Neural cell (in vitro differentiated cells): Measurements from ENCODE around the gene SARS1. TPM values are rescaled to one million over a fixed set of nuclear protein-coding genes. Genes with fewer than 3 reads are reported as not detected.

Experiments used
- H2AFZ ChIP-seq: fragments of 200-600, 300-800 bp; sonication (generic), shearing (Covaris generic); 2 replicates; pipeline ENCODE4 v1.6.0; 2014; ENCODE audit warnings: low read depth, mild to moderate bottlenecking, antibody characterized with exemption, low read length, moderate library complexity
- H3F3A ChIP-seq: fragments of 200-600 bp; shearing (Covaris generic); 2 replicates; pipeline ENCODE4 v1.6.1; 2016; ENCODE audit warnings: mild to moderate bottlenecking, moderate library complexity, mixed read lengths, antibody characterized with exemption, low read length; ENCODE audit not compliant: insufficient read depth, poor library complexity, severe bottlenecking
- H3K27ac ChIP-seq: fragments of 200-600, 300-800 bp; sonication (generic), shearing (Covaris generic); 2 replicates; pipeline ENCODE4 v1.5.1; 2014; ENCODE audit warnings: mild to moderate bottlenecking, low read length, moderate library complexity
- H3K27me3 ChIP-seq: fragments of 300-800, 200-600 bp; sonication (generic), shearing (Covaris generic); 2 replicates; pipeline ENCODE4 v1.6.0; 2014; ENCODE audit warnings: mild to moderate bottlenecking, low read depth, low read length, moderate library complexity; ENCODE audit not compliant: insufficient read depth
- H3K36me3 ChIP-seq: fragments of 300-800, 200-600 bp; sonication (generic), shearing (Covaris generic); 2 replicates; pipeline ENCODE4 v1.5.1; 2014; ENCODE audit warnings: mild to moderate bottlenecking, antibody characterized with exemption, low read length, moderate library complexity; ENCODE audit not compliant: insufficient read depth
- H3K4me2 ChIP-seq: fragments of 300-800, 200-600 bp; sonication (generic), shearing (Covaris generic); 2 replicates; pipeline ENCODE4 v1.6.0; 2014; ENCODE audit warnings: mild to moderate bottlenecking, low read length
- H3K4me3 ChIP-seq: fragments of 300-800, 200-600 bp; sonication (generic), shearing (Covaris generic); 2 replicates; pipeline ENCODE4 v1.5.1; 2014; ENCODE audit warnings: mild to moderate bottlenecking, low read length, moderate library complexity
- H3K79me2 ChIP-seq: fragments of 200-600 bp; shearing (Covaris generic); replicated peaks from 2 replicates; pipeline ENCODE4 v1.6.0; 2014; ENCODE audit warnings: mild to moderate bottlenecking, low read length, moderate library complexity; ENCODE audit not compliant: insufficient read depth
- H3K9ac ChIP-seq: fragments of 300-800, 200-600 bp; sonication (generic), shearing (Covaris generic); 2 replicates; pipeline ENCODE4 v1.6.1; 2016; ENCODE audit warnings: mild to moderate bottlenecking, low read length, mixed read lengths
- H3K9me2 ChIP-seq: fragments of 200-600 bp; shearing (Covaris generic); 2 replicates; pipeline ENCODE4 v1.6.1; 2016; ENCODE audit warnings: mild to moderate bottlenecking, low read length, mixed read lengths; ENCODE audit not compliant: insufficient read depth
- H3K9me3 ChIP-seq: fragments of 200-600, 300-800 bp; sonication (generic), shearing (Covaris generic); 2 replicates; pipeline ENCODE4 v1.6.1; 2016; ENCODE audit warnings: mild to moderate bottlenecking, mixed run types, low read length, moderate library complexity, mixed read lengths
- H4K20me1 ChIP-seq: fragments of 200-600 bp; shearing (Covaris generic); 2 replicates; pipeline ENCODE4 v1.6.1; 2016; ENCODE audit warnings: mild to moderate bottlenecking, mixed run types; ENCODE audit not compliant: insufficient read depth
- CTCF ChIP-seq: fragments of 450-650 bp; IDR thresholded peaks from 2 replicates; pipeline ENCODE4 v1.5.1; 2014; ENCODE audit warnings: antibody characterized with exemption, mild to moderate bottlenecking, moderate library complexity; ENCODE audit not compliant: poor library complexity, severe bottlenecking
- EP300 ChIP-seq: fragments of 450-650 bp; conservative IDR thresholded peaks from 2 replicates; pipeline ENCODE4 v1.6.1; 2014; ENCODE audit warnings: antibody characterized with exemption, mild to moderate bottlenecking, moderate library complexity; ENCODE audit not compliant: poor library complexity, severe bottlenecking
- EZH2 ChIP-seq: fragments of 200-600, 300-800 bp; shearing (Covaris generic), sonication (generic); IDR thresholded peaks from 2 replicates; pipeline ENCODE4 v1.6.1; 2014; ENCODE audit warnings: antibody characterized with exemption, low read length, borderline replicate concordance, mild to moderate bottlenecking; ENCODE audit not compliant: insufficient read depth, poor library complexity, severe bottlenecking
- POLR2AphosphoS5 ChIP-seq: IDR thresholded peaks from 2 replicates; pipeline ENCODE4 v1.6.1; 2012
- TAF1 ChIP-seq: IDR thresholded peaks from 2 replicates; pipeline ENCODE4 v1.6.1; 2012; ENCODE audit warnings: low read depth
- polyA plus RNA-seq: library from polyadenylated mRNA; depleted of rRNA; stranded (reverse); fragments of >200 nt; gene quantifications from 2 replicates; pipeline ENCODE4 v1.2.3, GENCODE V29; 2014

SARS1 gene
- polyA plus RNA-seq, 1 donor from 2014 or later, result 281 TPM

GRCh38 chr1:109251277-109252166 is 37.8 kb downstream of the SARS1 start:
- H3K4me3 ChIP-seq, result peak overlapping the region; percentile 75
- no peak overlapping the region for H3K4me2 ChIP-seq
- H3K9ac ChIP-seq, result no peak overlapping the region
- no peak overlapping the region for H2AFZ ChIP-seq
- peaks cover 66% of the 10 kb centered on the region for H3K79me2 ChIP-seq
- peaks cover 12% of the 10 kb centered on the region for H3K36me3 ChIP-seq
- TF ChIP-seq EZH2 (no peak), CTCF (no peak), POLR2AphosphoS5 (no peak), EP300 (no peak)
- no peak overlapping the region for H3K27ac ChIP-seq
- H3K9me2 ChIP-seq, result no peaks in the 10 kb centered on the region
- H4K20me1 ChIP-seq, result no peaks in the 10 kb centered on the region
- H3F3A ChIP-seq, result no peaks in the 10 kb centered on the region
- no peaks in the 10 kb centered on the region for H3K27me3 ChIP-seq
- no peaks in the 10 kb centered on the region for H3K9me3 ChIP-seq

- H3F3A ChIP-seq, result no peaks in the 10 kb centered on the region
- H3K4me2 ChIP-seq, result no peak overlapping the region
- H3K36me3 ChIP-seq, result peaks cover 12% of the 10 kb centered on the region
- H3K9me2 ChIP-seq, result no peaks in the 10 kb centered on the region
- H3K9ac ChIP-seq, result no peak overlapping the region
- no peaks in the 10 kb centered on the region for H3K27me3 ChIP-seq
- peak overlapping the region; percentile 75 for H3K4me3 ChIP-seq
- peaks cover 66% of the 10 kb centered on the region for H3K79me2 ChIP-seq
- no peaks in the 10 kb centered on the region for H4K20me1 ChIP-seq
- H2AFZ ChIP-seq, result no peak overlapping the region
- no peak for TF ChIP-seq TAF1
- no peak overlapping the region for H3K27ac ChIP-seq
- H3K9me3 ChIP-seq, result no peaks in the 10 kb centered on the region
Measured at GRCh38 chr1:109252167-109252892, 38.6 kb downstream of the SARS1 start.

GRCh38 chr1:109252893-109253802 is 39.4 kb downstream of the SARS1 start:
- H3K27me3 ChIP-seq, result no peaks in the 10 kb centered on the region
- H3K4me3 ChIP-seq, result peak overlapping the region; percentile 75
- TF ChIP-seq TAF1 (no peak), EP300 (no peak), POLR2AphosphoS5 (peak; percentile 12)
- H3F3A ChIP-seq, result no peaks in the 10 kb centered on the region
- no peaks in the 10 kb centered on the region for H4K20me1 ChIP-seq
- H3K9me3 ChIP-seq, result no peaks in the 10 kb centered on the region
- no peak overlapping the region for H2AFZ ChIP-seq
- H3K27ac ChIP-seq, result peak overlapping the region; percentile 70
- peaks cover 12% of the 10 kb centered on the region for H3K36me3 ChIP-seq
- peak overlapping the region; percentile 97 for H3K4me2 ChIP-seq
- H3K79me2 ChIP-seq, result peaks cover 66% of the 10 kb centered on the region
- peak overlapping the region; percentile 76 for H3K9ac ChIP-seq
- H3K9me2 ChIP-seq, result no peaks in the 10 kb centered on the region
